T-helper 2 cell treated with Interferon-gamma antibody and Interleukin-4, amounts not matched to agents 100 ng/mL and 5 ng/mL, for 36 hours (primary cell): ENCODE data around the gene COA7. TPM values are rescaled to one million over a fixed set of nuclear protein-coding genes. Genes with fewer than 3 reads are reported as not detected.

Experiments used
- intact Hi-C: fragments of 100-400 bp; cut with micrococcal nuclease; formaldehyde crosslinking; loops from one replicate; pipeline ENCODE4 v1.15.1; 2023
- total RNA-seq: library from RNA; stranded (reverse); gene quantifications from 2 replicates; pipeline ENCODE4 v1.2.3, GENCODE V29; 2022

The COA7 gene
- total RNA-seq, 1 donor from 2014 or later: 19.4 TPM

GRCh38 chr1:52637946-52638345 lies 60.2 kb downstream of the COA7 start:
- intact Hi-C loops: loop anchor here (1.0 to 5.0 kb wide), 5 partner anchors 36 to 272 kb away; partner anchors contain the start of genes CC2D1B, GPX7, ORC1 and PRPF38A

DNA sequence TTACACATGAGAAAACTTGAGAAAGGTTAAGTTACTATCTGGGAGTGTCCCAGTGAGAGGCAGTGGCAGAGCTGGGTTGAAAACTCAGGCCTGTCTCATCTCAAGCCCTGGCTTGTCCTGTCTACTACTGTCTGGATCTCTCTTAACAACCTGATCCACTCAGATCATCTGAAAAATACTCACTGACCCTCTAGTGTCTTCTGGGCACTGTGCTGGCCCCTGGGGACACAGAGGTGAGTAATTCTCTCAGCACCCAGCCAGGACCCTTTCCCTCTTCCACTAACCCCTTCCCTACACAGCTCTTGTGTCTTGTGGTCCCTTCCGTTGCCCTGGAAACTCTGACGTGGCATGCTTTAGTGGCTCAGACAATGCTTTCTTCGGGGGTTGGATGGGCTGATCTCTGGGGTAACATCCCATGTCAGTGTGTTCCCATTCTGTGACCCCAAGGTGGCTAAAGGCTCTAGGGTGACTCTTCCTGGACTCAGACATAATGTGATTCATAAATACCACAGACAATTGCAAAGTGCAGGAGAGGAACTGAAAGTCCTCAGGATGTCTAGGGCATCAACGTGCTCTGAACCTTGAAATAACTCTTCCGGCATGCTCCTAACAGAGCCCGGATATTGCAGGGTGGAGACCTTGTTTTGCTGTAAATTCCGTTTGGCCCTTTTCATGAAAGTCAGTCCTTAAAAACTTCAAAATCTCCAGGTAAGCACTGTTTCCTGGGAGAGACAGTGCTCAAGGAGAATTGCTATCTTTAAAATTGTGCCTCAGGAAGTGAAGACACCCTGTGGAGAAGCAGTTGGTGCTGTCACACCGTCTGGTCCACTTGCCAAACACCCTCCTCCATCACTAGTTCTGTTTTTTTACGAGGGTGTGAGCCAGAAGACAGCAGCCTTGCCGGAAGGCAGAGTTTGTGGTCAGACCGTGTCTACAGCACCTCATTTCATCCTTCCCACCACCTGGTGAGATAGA lies 61.1 kb downstream of the COA7 start:
- intact Hi-C loops: loop anchor here (1.0 to 5.0 kb wide), 5 partner anchors 35 to 271 kb away; partner anchors contain the start of genes CC2D1B, GPX7, ORC1 and PRPF38A

DNA sequence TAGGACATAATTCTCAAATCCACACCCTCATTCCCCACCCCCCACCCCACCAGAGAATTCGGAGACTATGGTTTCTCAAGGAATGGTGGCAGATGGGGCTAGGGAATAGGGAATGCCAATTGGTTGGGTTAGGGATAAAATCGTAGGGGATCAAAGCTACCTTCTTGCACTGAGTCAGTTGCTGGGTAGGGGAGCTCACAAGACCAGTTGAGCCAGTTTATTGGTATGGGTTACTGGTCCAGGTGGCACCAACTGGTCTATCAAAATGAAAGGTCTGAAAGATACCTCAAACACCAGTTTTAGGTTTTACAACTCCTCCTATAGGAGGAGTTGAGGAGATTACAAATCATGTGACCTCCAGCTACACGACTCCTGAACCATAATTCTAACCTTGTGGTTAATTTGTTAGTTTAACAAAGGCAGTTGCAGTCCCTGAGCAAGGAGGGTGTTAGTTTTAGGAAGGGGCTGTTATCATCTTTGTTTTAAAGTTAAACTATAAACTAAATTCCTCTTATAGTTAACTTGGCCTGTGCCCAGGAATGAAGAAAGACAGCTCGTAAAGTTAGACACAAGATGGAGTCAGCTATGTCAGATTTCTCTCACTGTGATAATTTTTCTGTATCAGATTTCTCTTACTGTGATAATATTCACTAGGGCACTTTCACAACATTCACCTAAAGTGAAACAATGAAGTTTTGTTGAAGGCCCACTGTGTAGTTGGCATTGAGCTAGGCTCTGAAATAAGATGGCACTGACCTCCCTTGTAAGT lies 62.6 kb downstream of the COA7 start:
- intact Hi-C loops: loop anchor here (5.0 kb wide), 1 partner anchor 52 kb away; no protein-coding TSS in a partner anchor

Other genes starting within 250 kb of the COA7 start
- gene TUT4, start 145.3 kb downstream of the COA7 start, total RNA-seq: 57.7 and 70.8 TPM in 2 replicates
- gene GPX7, start 96.0 kb downstream of the COA7 start, total RNA-seq: 23.0 and 26.7 TPM in 2 replicates
- 6.1 and 8.4 TPM in 2 replicates for gene SHISAL2A, start 65.2 kb downstream of the COA7 start, total RNA-seq
- gene ZYG11B, start 28.1 kb upstream of the COA7 start, total RNA-seq: 13.3 and 13.6 TPM in 2 replicates
- gene ZYG11A, start 144.4 kb upstream of the COA7 start, total RNA-seq: 0.39 and 0.57 TPM in 2 replicates
- 66.4 and 74.1 TPM in 2 replicates for gene ECHDC2, start 223.4 kb upstream of the COA7 start, total RNA-seq
- 82.5 and 95.6 TPM in 2 replicates for gene SCP2, start 228.9 kb upstream of the COA7 start, total RNA-seq